HG03060 (cell line): ENCODE measurements around the gene ABCA7.
A peak's percentile ranks its signal among the peaks of the same experiment; 100 is the strongest.

Source experiments
- ATAC-seq: cut with Tn5 transposase; IDR thresholded peaks from one replicate; pipeline ENCODE4 v1.9.1; 2021; ENCODE audit warnings: low read depth, moderate number of reproducible peaks; ENCODE audit not compliant: unreplicated experiment

Gene ABCA7

GRCh38 chr19:1084024-1084868, 44.3 kb downstream of the ABCA7 start:
- no peak for ATAC-seq

- no peak for ATAC-seq
These were observed 45.2 kb downstream of the ABCA7 start for GRCh38 chr19:1085053-1085658.

GRCh38 chr19:1085676-1086442, 46.0 kb downstream of the ABCA7 start:
- no peak for ATAC-seq

- ATAC-seq: no peak
These were observed 46.7 kb downstream of the ABCA7 start for GRCh38 chr19:1086613-1087012.

- ATAC-seq: no peak
These were observed 48.0 kb downstream of the ABCA7 start for GRCh38 chr19:1087813-1088415.

- ATAC-seq: no peak
These were observed 48.6 kb downstream of the ABCA7 start for GRCh38 chr19:1088416-1089010.

- no peak for ATAC-seq
These were observed 49.3 kb downstream of the ABCA7 start for GRCh38 chr19:1089126-1089771.

GRCh38 chr19:1089891-1090290, 50.0 kb downstream of the ABCA7 start:
- no peak for ATAC-seq

- ATAC-seq: no peak
These were observed 51.0 kb downstream of the ABCA7 start for GRCh38 chr19:1090731-1091543.

- no peak for ATAC-seq
These were observed 51.8 kb downstream of the ABCA7 start for GRCh38 chr19:1091544-1092175.

GRCh38 chr19:1093330-1093729, 53.4 kb downstream of the ABCA7 start:
- no peak for ATAC-seq

- no peak for ATAC-seq
These were observed 54.1 kb downstream of the ABCA7 start for GRCh38 chr19:1093811-1094553.

- ATAC-seq: no peak
These were observed 54.7 kb downstream of the ABCA7 start for GRCh38 chr19:1094655-1094977.

GRCh38 chr19:1094978-1095701, 55.2 kb downstream of the ABCA7 start, which contains the start of gene POLR2E:
TSS of gene POLR2E (minus strand) at chr19:1095375. CDS start at chr19:1095315, 60 bp downstream.
- ATAC-seq: peak; percentile 83

GRCh38 chr19:1097810-1098176, 57.9 kb downstream of the ABCA7 start:
- no peak for ATAC-seq

GRCh38 chr19:1098177-1099051, 58.5 kb downstream of the ABCA7 start:
- ATAC-seq: no peak

GRCh38 chr19:1101337-1101698, 61.4 kb downstream of the ABCA7 start:
- ATAC-seq: no peak
